Neural progenitor cell (in vitro differentiated cells): ENCODE results near the gene RAI1.
A peak's percentile ranks its signal among the peaks of the same experiment; 100 is the strongest.

ENCODE experiments used
- EZH2 ChIP-seq: fragments of 200-600 bp; sonication (generic); IDR thresholded peaks from 2 replicates; pipeline ENCODE4 v1.6.1; 2017; ENCODE audit warnings: antibody characterized with exemption, mild to moderate bottlenecking, moderate library complexity
- TF ChIP-seq, protein P1 (sequence below): fragments of 200-600 bp; sonication (generic); IDR thresholded peaks from 2 replicates; pipeline ENCODE4 v1.5.1; 2017; ENCODE audit warnings: antibody characterized with exemption, mild to moderate bottlenecking

DNA sequence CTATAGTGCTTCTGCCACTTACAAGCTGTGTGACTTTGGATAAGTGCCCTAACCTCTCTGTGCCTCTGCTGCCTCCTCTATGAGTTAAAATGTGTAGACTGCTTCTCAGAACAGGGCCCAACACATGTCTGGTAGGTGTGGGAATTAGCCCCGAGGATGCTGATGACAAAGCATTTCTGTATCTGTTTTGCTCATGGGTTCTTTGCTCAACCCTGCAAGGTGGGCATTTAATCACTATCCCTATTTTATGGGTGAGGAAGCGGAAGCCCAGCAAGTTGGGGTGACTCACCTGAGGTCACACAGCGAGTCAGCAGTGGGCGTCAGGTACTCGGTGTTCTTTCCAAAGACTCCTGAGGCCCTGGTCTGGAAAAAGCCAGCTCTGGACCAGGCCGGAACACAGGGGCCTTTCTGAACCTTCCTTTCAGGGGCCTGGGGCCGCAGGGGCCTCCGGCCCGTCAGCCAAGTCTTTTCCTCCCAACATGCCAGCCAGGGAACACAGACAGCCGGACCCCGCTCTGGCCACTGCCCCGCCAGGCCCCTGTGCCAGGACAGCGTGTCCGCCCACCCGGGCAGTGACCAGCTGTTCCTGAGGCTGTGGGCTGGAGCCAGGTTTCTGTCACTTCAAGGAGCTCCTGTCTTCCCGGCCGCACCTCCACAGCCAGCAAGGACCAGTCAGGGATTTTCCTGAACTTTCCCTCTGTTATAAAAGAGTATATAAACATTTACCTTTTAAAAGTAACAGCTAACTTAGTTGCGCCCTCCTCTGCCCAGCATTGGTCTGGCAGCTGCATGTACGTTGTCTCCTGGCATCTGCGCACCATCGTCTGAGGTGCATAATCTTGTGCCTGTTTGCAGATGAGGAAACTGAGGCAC is 93.0 kb downstream of the RAI1 start:
- TF ChIP-seq EZH2 = no peak
- TF ChIP-seq, protein P1, sequence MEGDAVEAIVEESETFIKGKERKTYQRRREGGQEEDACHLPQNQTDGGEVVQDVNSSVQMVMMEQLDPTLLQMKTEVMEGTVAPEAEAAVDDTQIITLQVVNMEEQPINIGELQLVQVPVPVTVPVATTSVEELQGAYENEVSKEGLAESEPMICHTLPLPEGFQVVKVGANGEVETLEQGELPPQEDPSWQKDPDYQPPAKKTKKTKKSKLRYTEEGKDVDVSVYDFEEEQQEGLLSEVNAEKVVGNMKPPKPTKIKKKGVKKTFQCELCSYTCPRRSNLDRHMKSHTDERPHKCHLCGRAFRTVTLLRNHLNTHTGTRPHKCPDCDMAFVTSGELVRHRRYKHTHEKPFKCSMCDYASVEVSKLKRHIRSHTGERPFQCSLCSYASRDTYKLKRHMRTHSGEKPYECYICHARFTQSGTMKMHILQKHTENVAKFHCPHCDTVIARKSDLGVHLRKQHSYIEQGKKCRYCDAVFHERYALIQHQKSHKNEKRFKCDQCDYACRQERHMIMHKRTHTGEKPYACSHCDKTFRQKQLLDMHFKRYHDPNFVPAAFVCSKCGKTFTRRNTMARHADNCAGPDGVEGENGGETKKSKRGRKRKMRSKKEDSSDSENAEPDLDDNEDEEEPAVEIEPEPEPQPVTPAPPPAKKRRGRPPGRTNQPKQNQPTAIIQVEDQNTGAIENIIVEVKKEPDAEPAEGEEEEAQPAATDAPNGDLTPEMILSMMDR = peak; percentile 21
